ENCODE data around the gene SSNA1.

Gene SSNA1

GRCh38 chr9:137222190-137223077 is 34.0 kb downstream of the SSNA1 start, which contains the start of gene RNF208:
Gene RNF208 (minus strand): TSS chr9:137222240. CDS start chr9:137221212, 1,028 bp downstream.
- DNase-seq: peak; percentile 2 to 78 (median 72)

GRCh38 chr9:137223078-137223970 is 34.8 kb downstream of the SSNA1 start:
- peak; percentile 93 to 99 (median 99) for DNase-seq

- DNase-seq: no peak
Measured at GRCh38 chr9:137224830-137225694, 36.6 kb downstream of the SSNA1 start, which contains the start of gene CYSRT1. Gene CYSRT1 (plus strand): TSS chr9:137225174. CDS start chr9:137225622, 448 bp downstream.

GRCh38 chr9:137225699-137226331 is 37.3 kb downstream of the SSNA1 start:
- no peak for DNase-seq

GRCh38 chr9:137226338-137227053 is 38.0 kb downstream of the SSNA1 start:
- DNase-seq: no peak

- peak; percentile 65 to 86 (median 76) for DNase-seq
Measured at GRCh38 chr9:137227054-137227852, 38.8 kb downstream of the SSNA1 start, which contains the start of gene RNF224. Gene RNF224 (plus strand): TSS chr9:137227502. CDS start chr9:137228336, 834 bp downstream.

- no peak for DNase-seq
Measured at GRCh38 chr9:137227853-137228505, 39.5 kb downstream of the SSNA1 start.

GRCh38 chr9:137228506-137228967 is 40.1 kb downstream of the SSNA1 start:
- peak in 1 of 3 experiments; percentile 40 for DNase-seq

- no peak for DNase-seq
Measured at GRCh38 chr9:137228968-137229896, 40.8 kb downstream of the SSNA1 start.

GRCh38 chr9:137229903-137230704 is 41.6 kb downstream of the SSNA1 start:
- DNase-seq: no peak

GRCh38 chr9:137230705-137231371 is 42.4 kb downstream of the SSNA1 start, which contains the start of gene SLC34A3:
Gene SLC34A3 (plus strand): TSS chr9:137230901. CDS start chr9:137231703, 802 bp downstream.
- no peak for DNase-seq

GRCh38 chr9:137231372-137232039 is 43.0 kb downstream of the SSNA1 start:
- DNase-seq: no peak

- DNase-seq: no peak
Measured at GRCh38 chr9:137232101-137232500, 43.6 kb downstream of the SSNA1 start.

GRCh38 chr9:137232510-137232909 is 44.0 kb downstream of the SSNA1 start:
- no peak for DNase-seq

- DNase-seq: peak in 2 of 3 experiments; percentile 64 to 66
Measured at GRCh38 chr9:137233143-137233980, 44.9 kb downstream of the SSNA1 start.
